Transverse colon (tissue), 4 donors: ENCODE measurements around the gene AVP.

Source experiments
- CTCF ChIP-seq, 5 experiments: fragments of 200-600 bp in 3 of 5; fragments of 450-650 bp in 2 of 5; sonication (generic) in 3 of 5; IDR thresholded peaks; 1 replicate in 2 of 5; 2 replicates in 3 of 5; pipeline ENCODE4 v1.5.1; 2016 to 2017; ENCODE audit warnings: antibody characterized with exemption in 5 of 5, inconsistent platforms in 3 of 5, mild to moderate bottlenecking in 2 of 5, moderate library complexity in 1 of 5
- EP300 ChIP-seq: sonication (generic); formaldehyde crosslinking; IDR thresholded peaks from one replicate; pipeline ENCODE4 v1.6.1; 2017; ENCODE audit warnings: antibody characterized with exemption, low read depth
- POLR2A ChIP-seq: fragments of 450-650 bp; IDR thresholded peaks from one replicate; pipeline ENCODE4 v1.6.1; 2016; ENCODE audit warnings: antibody characterized with exemption, mild to moderate bottlenecking, moderate library complexity
- POLR2AphosphoS5 ChIP-seq, 3 donors: sonication (generic); formaldehyde crosslinking; IDR thresholded peaks; one replicate each; pipeline ENCODE4 v1.6.1; 2016; ENCODE audit warnings: antibody characterized with exemption in 3 of 3

GRCh38 chr20:3082306-3082951 lies 2.1 kb downstream of the AVP start:
- no peak for TF ChIP-seq POLR2AphosphoS5 (IDR thresholded peaks at IDR 0.05)
- TF ChIP-seq CTCF (IDR thresholded peaks at IDR 0.05) = no peak
- TF ChIP-seq POLR2A = no peak
- no peak for TF ChIP-seq EP300
